ENCODE results near the gene MOCS3.

DNA sequence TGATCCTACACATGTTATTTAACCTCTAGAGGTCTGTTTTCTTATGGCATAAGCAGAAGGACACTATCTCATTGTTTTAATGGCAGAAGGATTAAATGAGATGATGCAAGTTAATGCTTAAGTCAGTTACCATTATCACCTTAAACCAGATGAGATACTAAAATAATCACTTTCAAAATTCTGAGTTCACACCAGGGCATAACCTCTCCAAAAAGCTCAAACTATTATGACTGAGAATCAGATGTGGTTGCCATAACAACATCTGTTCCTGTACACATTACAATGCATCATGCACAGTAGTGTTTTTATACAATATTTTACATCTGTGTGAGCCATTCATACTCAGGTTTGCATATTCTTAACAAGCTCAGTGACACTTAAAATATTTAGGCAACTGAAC is 37.6 kb upstream of the MOCS3 start:
- TF ChIP-seq POLR2AphosphoS5 (IDR thresholded peaks at IDR 0.05; ENCODE audit: borderline replicate concordance, low read depth, low read length) (no peak), EZH2 (IDR thresholded peaks at IDR 0.05) (no peak)

All from SK-N-MC (cell line).